ENCODE measurements around the gene CAPN15.
"Not testable (repeated sequence)": the region's sequence is repeated elsewhere in the genome, so short reads cannot be mapped to it uniquely, and the experiment has no call there.

The CAPN15 gene

DNA sequence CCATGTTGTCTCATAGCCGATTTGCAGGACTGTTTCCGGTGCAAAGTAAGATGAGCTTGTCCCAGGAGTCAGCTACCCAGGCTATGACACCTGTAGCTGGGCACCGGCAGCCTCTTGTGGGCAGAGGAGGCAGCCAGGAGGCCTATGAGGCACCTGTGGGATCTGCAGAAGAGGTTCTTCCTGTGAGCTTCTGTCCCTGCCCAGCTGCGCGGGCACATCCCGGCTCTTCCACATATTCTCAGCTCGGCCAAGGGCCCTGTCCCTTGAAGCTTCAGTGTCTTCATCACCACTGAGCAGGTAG is 21.3 kb upstream of the CAPN15 start:
- DNase-seq (ENCODE audit: low read depth in 4 of 4, low spot score in 1 of 4): no peak

DNA sequence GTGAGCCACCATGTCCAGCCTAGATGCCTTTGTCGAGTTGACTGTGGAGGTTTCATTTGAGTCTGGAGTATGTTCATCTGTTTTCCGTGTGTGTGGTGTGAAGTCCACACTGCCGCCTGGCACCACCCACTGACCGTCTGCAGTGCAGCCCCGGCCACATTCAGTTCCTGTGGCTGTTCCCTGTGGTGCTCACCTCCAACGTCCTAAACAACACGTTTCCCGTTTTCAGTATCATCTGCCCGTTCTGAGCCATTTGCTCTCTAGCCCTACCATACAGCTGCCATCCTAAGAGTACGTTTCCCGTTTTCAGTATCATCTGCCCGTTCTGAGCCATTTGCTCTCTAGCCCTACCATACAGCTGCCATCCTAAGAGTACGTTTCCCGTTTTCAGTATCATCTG is 20.0 kb upstream of the CAPN15 start:
- DNase-seq (ENCODE audit: low read depth in 4 of 4, low spot score in 1 of 4): not testable (repeated sequence)

DNA sequence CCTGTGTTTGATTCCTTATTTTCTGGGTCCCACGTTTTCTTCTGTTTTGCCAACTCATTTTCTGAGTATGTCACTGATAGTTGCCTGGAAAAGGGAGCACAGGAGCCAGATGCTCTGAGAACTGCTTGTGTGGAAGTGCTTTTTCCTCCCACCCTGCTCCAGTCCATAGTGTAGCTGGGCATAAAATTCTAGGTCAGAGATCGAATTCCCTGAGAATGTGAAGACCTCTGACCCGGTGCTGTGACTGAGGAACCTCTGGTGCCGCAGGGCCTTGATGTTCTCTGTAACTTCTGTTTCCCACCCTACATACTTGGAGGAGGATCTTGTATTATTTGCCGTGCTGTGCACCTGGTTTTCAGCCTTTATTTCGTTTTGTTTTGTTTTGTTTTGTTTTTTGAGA is 19.5 kb upstream of the CAPN15 start:
- DNase-seq (ENCODE audit: low read depth in 4 of 4, low spot score in 1 of 4): no peak

DNA sequence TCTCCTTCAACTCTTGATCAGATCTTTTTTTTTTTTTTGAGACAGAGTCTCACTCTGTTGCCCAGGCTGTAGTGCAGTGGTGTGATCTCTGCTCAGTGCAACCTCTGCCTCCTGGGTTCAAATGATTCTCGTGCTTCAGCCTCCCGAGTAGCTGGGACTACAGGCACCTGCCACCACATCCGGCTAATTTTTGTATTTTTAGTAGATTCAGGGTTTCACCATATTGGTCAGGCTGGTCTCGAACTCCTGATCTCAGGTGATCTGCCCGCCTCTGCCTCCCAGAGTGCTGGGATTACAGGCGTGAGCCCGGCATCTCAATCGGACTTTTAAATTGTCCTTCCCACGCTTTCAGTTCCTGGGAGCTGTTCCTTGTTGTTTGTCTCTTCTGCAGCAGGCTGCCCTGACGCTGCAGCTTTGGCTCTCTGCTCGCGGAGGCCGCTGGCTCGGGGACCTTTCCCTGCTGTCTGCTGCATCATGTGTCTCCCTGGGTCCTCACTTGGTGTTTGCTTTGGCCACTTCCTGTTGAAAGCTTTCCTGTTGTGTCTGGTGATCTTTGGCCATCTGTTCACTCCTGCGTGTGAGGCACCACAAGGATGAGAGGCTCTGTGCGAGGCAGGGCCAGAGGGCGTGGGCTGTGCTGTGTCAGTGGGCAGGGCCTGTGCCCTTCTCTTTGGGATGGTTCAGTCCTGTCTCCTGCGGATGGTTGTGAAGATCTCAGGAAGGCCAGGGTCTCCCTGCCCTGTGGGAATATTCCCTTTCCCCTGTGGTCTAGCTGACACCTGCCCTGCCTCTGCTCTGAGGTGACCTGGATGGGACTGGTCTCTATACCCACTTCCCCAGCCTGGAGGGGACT is 18.4 kb upstream of the CAPN15 start:
- DNase-seq (ENCODE audit: low read depth in 4 of 4, low spot score in 1 of 4): no peak

DNA sequence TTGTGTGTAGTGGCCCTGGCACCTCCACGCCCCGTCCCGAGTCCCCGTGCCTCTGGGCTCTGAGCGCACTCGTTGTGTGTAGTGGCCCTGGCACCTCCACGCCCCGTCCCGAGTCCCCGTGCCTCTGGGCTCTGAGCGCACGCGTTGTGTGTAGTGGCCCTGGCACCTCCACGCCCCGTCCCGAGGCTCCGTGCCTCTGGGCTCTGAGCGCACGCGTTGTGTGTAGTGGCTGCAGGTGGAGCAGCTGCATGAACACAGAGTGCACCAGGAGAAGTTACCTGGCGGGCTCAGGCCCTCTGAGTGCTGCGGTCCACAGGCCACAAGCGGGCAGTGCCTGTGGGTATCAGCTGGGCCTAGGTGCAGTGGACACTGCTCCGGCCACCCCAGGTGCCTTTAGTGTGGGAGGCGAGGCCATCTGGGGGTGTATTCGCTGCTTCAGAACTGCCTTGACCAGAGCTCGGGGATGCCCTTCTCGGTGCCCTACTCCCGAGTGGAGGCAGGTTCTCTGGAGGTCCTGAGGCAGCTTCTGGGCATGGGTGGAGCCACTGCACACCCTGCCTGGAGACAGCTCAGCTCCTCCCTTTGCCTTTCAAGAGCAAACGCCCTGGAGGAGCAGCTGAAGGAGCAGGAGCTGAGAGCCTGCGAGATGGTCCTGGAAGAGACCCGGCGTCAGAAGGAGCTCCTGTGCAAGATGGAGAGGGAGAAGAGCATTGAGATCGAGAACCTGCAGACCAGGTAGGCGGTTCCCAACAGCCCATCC is 17.3 kb upstream of the CAPN15 start:
- DNase-seq (ENCODE audit: low read depth in 4 of 4, low spot score in 1 of 4): no peak

DNA sequence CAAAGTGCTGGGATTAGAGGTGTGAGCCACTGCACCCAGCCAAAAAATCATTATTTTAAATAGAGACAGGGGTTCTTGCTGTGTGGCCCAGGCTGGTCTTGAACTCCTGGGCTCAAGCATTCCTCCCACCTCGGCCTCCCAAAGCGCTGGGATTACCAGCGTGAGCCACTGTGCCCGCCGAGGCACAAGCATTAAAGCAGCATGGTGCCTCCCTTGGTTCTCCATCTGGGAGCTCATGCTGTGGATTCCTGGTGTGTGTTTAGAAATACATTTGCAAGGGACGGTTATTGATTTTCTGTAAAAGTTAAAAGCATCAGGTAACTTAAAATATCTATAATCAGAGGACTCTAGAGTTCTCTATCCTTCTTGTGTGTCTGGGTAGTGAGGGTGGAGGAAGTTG is 14.7 kb upstream of the CAPN15 start:
- DNase-seq (ENCODE audit: low read depth in 4 of 4, low spot score in 1 of 4): no peak

DNA sequence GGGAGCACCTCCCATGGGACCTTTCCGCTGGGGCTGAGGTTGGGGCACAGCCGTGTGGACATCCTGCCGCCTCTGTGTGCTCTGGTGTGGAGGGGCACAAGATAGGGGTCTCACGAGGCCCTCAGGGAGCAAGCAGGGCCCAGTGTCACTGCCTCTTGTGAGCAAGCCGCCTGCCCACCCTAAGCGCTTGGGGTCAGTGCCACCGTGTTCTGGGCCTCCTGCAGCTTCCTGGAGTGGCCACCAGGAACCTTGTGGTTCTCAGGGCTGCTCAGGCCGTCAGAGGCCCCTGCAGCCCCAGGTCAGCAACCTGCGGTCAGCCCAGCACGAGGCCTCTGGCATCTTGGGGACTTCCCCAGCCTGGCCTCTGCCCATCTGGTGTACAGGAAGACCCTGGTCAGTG is 13.6 kb upstream of the CAPN15 start:
- DNase-seq (ENCODE audit: low read depth in 4 of 4, low spot score in 1 of 4): no peak

DNA sequence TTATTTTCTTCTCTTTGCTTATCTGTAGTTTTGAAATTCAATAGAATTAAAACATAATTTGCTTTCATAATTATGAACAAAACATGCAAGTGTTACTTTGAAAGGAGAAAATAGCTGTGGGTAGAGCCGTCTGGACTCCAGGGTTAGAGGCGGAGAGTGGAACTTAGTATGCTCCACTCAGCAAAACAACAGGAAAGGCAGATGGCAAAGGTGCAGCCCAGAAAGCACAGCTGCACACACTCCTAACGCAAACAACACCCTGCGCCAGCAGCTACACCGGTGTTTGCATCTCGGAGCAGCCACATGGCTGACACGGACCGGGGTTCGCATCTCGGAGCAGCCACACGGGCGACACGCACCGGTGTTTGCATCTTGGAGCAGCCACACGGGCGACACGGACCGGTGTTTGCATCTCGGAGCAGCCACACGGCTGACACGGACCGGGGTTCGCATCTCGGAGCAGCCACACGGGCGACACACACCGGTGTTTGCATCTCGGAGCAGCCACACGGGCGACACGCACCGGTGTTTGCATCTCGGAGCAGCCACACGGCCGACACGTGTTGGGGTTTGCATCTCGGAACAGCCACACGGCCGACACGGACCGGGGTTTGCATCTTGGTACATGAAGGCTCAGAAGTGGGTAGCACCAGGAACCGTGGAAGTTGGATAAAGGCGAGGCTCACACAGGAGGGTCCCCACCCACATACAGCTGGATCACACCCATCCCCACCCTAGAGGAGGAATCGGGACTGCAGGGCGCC is 12.2 kb upstream of the CAPN15 start:
- DNase-seq (ENCODE audit: low read depth in 4 of 4, low spot score in 1 of 4): no peak

DNA sequence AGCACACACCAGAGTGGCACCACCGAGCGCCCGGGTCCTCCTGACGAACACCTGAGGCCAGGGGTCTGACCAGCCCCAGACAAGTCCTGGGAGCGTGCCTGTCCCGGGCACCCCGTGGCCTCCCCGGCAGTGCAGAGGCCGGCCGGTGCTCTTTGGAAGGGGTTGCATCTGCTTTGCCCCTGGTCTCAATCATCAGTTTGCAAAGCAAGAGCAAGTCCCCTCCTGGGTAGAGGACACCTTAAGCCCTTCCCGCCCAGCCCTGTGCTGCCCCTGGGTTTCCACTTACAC is 11.6 kb upstream of the CAPN15 start:
- DNase-seq (ENCODE audit: low read depth in 4 of 4, low spot score in 1 of 4): no peak

DNA sequence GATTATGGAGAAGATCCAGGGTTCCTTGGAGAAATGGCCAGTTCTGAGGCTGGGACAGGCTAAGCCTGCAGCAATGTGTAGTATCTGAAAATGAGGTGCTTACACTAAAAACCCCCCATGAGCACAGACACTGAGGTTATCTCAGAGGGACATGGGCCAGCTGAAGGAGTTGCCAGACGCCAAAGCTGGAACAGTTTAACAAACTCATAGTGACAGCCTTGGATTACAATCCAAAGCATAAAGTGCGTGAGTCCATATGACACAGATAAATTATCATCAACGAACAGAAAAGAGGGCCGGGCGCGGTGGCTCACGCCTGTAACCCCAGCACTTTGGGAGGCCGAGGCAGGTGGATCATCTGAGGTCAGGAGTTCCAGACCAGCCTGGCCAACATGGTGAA is 11.2 kb upstream of the CAPN15 start:
- no peak for DNase-seq (ENCODE audit: low read depth in 4 of 4, low spot score in 1 of 4)

DNA sequence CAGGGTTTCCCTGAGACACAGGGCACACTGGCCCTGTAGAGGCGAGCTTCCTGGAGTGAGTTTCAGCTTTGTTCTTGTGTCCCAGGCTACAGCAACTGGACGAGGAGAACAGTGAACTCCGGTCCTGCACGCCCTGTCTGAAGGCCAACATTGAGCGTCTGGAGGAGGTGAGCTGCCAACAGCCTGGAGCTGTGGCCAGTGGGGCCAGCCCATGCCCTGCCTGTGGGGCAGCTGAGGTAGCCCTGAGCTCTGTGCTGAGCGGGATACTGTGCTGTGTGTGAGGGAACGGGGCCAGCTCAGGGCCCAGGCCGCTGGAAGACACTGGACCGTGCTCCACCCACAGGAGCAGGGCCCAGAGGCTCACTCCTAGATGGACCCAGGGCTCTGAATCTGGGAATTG is 8.7 kb upstream of the CAPN15 start:
- DNase-seq (ENCODE audit: low read depth in 4 of 4, low spot score in 1 of 4): no peak

DNA sequence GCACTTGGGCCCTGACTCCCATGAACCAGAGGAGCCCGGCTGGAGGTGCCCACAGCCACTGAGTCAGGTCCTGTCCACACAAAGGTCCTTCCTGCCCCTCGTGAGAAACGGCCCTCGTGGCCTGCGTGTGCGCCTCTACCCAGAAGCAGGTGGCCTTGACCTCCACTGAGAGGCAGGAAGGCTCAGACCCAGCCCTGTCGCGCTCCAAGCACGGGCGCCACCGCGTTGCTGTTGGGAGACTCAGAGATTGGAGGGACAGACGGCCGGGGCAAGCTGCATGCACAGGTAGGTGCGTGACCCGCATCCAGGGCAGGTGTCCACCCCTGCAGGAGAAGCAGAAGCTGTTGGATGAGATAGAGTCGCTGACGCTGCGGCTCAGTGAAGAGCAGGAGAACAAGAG is 8.1 kb upstream of the CAPN15 start:
- no peak for DNase-seq (ENCODE audit: low read depth in 4 of 4, low spot score in 1 of 4)

DNA sequence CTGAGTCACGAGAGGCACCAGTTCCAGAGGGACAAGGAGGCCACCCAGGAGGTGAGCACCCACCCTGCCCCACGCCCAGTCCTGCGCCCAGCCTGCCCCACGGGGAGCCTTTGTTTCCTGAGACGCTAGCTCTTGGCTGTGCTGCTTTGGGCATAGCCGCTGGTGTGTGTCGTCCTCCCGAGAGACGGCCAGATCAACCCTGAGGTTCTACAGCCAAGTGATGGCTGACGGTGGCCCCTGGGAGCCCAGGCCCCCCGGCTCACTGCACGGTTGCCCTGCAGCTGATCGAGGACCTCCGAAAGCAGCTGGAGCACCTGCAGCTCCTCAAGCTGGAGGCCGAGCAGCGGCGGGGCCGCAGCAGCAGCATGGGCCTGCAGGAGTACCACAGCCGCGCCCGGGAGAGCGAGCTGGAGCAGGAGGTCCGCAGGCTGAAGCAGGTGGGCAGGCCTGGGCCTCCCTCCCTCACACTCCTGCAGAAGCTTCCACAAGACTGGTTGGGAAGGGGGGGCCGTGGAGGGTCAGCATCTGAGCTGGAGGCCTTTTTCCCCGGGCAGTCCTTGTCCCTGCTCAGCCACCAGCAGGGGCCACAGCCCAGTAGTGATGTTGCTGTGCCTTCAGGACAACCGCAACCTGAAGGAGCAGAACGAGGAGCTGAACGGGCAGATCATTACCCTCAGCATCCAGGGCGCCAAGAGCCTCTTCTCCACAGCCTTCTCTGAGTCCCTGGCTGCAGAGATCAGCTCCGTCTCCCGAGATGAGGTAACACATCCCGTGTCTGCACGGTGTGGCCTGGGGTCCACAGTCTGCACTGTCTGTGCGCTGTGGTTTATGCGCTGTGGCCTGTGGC is 7.4 kb upstream of the CAPN15 start:
- DNase-seq (ENCODE audit: low read depth in 4 of 4, low spot score in 1 of 4): no peak

DNA sequence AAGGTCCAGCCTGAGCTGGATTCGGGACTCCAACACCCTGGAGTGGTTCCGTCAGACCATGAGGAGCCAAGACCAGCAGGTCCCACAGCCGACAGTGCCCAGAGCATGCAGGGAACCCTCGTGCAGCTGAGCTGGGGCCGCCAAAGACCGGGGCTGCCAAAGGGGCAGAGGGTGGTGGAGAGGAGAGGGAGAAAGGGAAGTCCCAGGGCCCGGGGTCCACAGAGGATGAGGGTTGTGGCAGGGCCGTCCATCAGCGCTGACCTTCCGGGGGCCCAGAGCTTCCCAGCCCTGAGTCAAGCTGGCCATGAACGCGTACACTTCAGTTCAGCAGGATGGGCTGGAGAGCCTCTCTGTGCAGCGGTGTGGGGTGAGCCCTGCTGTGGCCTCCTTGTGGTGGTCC is 6.7 kb upstream of the CAPN15 start:
- DNase-seq (ENCODE audit: low read depth in 4 of 4, low spot score in 1 of 4): no peak

DNA sequence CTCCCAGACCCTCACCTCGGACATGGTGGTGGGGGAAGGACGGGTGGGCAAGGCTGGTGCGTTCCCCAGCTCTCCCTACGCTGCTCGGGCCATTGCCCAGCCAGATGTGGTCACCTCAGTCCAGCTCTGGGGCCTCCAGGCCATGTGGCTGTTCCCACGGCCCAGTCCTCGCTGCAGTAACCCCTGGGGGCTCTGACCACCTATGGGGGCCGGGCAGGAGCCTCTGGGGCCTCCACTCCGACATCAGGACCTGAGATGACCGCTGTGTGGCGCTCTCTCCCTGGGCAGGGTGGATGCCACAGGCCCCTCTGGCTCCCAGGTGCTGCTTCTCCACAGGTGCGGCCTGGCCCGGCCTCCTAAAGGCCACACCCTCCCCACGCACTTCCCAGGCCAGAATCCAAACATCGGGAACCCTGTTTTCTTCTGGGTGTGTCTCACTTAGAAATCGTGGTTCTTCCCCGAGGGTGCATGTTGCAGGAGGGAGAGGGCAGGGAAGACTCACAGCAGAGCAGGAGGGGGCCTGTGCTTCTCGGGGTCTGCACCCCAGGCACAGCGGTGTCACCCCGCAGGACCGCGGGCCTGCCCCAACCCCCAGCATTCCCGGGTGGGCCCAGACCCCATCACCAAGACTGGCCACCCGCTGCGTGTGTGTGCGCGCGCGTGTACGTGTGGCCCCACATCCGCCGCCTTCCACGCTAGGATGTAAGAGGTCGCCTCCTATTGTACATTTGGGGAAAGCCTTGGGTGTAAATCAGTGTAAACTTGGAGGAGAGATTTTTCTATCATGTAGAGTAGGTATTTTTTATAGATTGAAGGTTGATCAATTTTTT is 5.9 kb upstream of the CAPN15 start:
- no peak for DNase-seq (ENCODE audit: low read depth in 4 of 4, low spot score in 1 of 4)

DNA sequence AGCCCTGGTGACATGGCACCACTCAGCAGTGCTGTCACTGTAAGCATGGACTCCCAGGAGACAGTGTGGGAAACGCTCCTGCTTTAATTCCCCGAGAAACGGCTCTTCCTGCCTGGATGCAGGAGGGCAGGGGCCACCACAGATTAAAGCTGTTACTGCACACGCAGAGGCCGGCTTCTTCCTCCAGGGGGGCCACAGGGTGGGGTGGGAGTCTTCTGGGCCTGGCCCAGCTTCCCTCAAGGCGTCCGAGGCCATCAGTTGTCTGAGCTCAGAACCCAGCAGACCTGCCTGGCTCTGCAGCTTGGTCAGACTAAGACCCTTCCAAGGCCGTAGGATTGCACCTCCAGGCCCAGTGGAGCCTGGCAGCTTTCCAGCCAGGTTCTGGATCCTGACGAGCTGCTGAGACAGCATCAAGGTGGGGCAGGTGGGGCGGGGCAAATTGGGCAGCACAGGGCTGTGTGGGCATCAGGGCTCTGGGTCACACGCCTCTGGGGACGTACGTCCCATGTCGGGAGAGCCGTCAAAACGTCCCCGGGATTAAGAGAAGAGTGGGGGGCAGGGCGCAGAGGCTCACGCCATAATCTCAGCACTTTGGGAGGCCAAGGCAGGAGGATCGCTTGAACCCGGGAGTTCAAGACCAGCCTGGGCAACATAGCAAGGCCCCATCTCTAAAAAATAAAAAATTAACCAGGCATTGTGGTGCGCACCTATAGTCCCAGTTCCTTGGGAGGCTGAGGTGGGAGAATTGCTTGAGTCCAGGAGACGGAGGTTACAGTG is 5.0 kb upstream of the CAPN15 start:
- no peak for DNase-seq (ENCODE audit: low read depth in 4 of 4, low spot score in 1 of 4)

DNA sequence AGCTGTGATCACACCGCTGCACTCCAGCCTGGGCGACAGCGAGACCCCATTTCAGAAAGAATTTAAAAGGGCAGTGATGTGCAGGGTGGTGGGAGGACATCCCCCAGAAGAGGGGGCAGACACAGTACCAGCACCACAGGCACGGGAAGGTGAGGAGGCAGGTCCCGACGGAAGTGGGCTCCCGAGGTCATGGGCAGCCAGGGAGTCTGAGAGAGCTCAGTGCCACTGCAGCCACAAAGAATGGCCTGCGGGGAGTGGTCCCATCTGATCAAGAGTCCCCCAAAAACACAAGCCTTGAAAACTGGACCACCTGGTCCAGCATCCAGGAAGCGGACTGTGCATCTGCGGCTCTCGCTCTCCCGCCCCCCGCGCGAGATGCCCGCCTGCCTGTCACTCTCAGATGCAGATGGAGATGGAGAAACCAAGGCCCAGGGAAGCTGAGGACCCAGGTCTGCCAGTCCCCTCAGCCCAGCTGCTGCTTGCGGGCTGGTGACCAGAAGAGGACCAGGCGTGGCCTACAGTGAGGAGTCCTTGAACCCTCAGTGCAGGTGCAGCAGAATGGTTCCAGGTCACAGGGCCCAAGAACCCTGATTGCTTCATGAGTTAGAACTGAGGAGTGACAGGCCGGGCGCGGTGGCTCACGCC is 4.3 kb upstream of the CAPN15 start:
- DNase-seq (ENCODE audit: low read depth in 4 of 4, low spot score in 1 of 4): no peak

DNA sequence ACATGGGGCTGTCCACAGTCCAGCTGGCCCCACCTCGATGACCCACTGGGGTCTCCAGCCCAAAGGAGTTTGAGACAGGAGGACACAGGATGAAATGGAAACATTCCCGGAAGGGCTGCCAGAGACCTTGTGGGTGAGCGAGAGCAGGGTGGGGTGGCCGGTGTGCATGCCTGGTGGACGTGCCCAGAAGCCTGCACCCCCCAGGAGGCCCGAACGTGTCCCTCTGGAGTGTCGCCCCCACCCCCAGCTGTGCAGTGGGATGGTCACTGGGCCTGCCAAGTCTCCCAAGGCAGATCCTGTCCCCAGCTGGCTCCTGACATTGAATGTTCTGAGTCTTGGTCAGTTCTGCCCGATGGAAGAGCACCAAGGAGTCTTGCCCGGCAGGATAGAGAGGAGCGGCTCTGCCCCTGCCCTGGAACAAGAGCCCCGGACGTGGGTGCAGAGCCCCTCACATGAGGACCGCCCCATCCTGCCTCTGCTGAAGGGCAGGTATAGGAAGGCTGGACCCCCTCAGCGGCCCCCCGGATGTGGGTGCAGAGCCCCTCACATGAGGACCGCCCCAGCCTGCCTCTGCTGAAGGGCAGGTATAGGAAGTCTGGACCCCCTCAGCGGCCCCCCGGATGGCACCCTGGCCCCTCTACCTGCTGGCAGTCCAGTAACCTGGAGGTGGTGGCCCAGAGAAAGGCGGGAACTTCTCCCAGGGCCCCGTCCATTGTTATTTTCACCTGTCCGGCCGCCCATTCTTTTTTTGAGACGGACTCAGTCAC is 3.1 kb upstream of the CAPN15 start:
- DNase-seq (ENCODE audit: low read depth in 4 of 4, low spot score in 1 of 4): no peak

DNA sequence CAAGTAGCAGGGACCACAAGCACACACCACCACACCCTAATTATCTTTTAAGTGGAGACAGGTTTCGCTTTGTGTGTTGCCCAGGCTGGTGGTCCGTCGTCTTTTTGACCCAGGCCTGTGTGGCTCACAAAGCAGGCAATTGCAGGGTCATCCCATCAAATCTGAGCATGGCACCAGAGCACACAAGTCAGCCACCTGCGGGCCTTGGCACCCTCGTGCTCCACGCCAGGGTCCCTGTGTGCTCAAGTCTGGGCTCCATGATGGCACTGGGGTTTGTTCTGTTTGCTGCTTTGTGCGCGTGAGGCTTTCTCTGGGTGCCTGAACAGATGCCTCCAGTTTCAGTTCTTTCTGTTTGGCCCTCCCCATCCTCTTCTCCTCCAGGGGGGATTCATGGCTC is 2.4 kb upstream of the CAPN15 start:
- DNase-seq (ENCODE audit: low read depth in 4 of 4, low spot score in 1 of 4): no peak
